Mesenchymal stem cell (in vitro differentiated cells and primary cell): ENCODE data around the gene NPM3.

ENCODE experiments used
- DNase-seq: peaks from one replicate; pipeline ENCODE4 v3.0.0-alpha.2; 2013
- H2AFZ ChIP-seq: one replicate; pipeline ENCODE4 v1.6.1; 2013; ENCODE audit warnings: low read depth, mild to moderate bottlenecking, control low read depth, inconsistent platforms, low read length, moderate library complexity
- H2AK5ac ChIP-seq: 2 replicates; pipeline ENCODE4 v1.6.1; 2013; ENCODE audit warnings: low read length, moderate library complexity, mild to moderate bottlenecking, inconsistent platforms; ENCODE audit not compliant: severe bottlenecking
- H2BK120ac ChIP-seq: one replicate; pipeline ENCODE4 v1.6.1; 2013; ENCODE audit warnings: low read depth, mild to moderate bottlenecking, inconsistent platforms, low read length, moderate library complexity
- H2BK12ac ChIP-seq, 2 experiments: one replicate each; pipeline ENCODE4 v1.6.1; 2013; ENCODE audit warnings: inconsistent platforms in 2 of 2, low read length in 2 of 2, mild to moderate bottlenecking in 2 of 2, moderate library complexity in 2 of 2, control low read depth in 1 of 2
- H2BK15ac ChIP-seq: one replicate; pipeline ENCODE4 v1.6.1; 2013; ENCODE audit warnings: mild to moderate bottlenecking, low read depth, inconsistent platforms; ENCODE audit not compliant: poor library complexity, severe bottlenecking
- H2BK5ac ChIP-seq: 2 replicates; pipeline ENCODE4 v1.6.1; 2013; ENCODE audit warnings: low read depth, mild to moderate bottlenecking, low read length, control low read depth, inconsistent platforms; ENCODE audit not compliant: poor library complexity, severe bottlenecking
- H3K14ac ChIP-seq, 2 experiments: one replicate each; pipeline ENCODE4 v1.6.1; 2013; ENCODE audit warnings: inconsistent platforms in 2 of 2, low read length in 2 of 2, control low read depth in 1 of 2, mild to moderate bottlenecking in 1 of 2, moderate library complexity in 1 of 2
- H3K18ac ChIP-seq, 2 experiments: one replicate each; pipeline ENCODE4 v1.6.1; 2013; ENCODE audit warnings: inconsistent platforms in 2 of 2, low read length in 2 of 2, control low read depth in 1 of 2, low read depth in 1 of 2, mild to moderate bottlenecking in 1 of 2
- H3K23ac ChIP-seq, 2 experiments: one replicate each; pipeline ENCODE4 v1.6.1; 2013; ENCODE audit warnings: inconsistent platforms in 2 of 2, low read length in 2 of 2, mild to moderate bottlenecking in 2 of 2, moderate library complexity in 2 of 2, control low read depth in 1 of 2
- H3K27ac ChIP-seq: 2 replicates; pipeline ENCODE4 v1.5.1; 2013; ENCODE audit warnings: mild to moderate bottlenecking, moderate library complexity, low read length, control low read depth, inconsistent platforms; ENCODE audit not compliant: poor library complexity, severe bottlenecking
- H3K27me3 ChIP-seq, 2 experiments: 2 replicates each; pipeline versions ENCODE4 v1.6.1 to v1.7.0; 2013; ENCODE audit warnings: low read length in 2 of 2, mild to moderate bottlenecking in 2 of 2, moderate library complexity in 2 of 2, control low read depth in 1 of 2, inconsistent platforms in 1 of 2; ENCODE audit not compliant: control insufficient read depth in 1 of 2, insufficient read depth in 1 of 2
- H3K36me3 ChIP-seq, 2 experiments: 2 replicates each; pipeline versions ENCODE4 v1.6.1 to v1.7.0; 2013; ENCODE audit warnings: low read length in 2 of 2, control low read depth in 1 of 2, inconsistent platforms in 1 of 2, low read depth in 1 of 2, mild to moderate bottlenecking in 1 of 2; ENCODE audit not compliant: insufficient read depth in 2 of 2, control insufficient read depth in 1 of 2
- H3K4ac ChIP-seq, 2 experiments: one replicate each; pipeline ENCODE4 v1.6.1; 2013; ENCODE audit warnings: inconsistent platforms in 2 of 2, low read length in 2 of 2, mild to moderate bottlenecking in 2 of 2, moderate library complexity in 2 of 2, control low read depth in 1 of 2, low read depth in 1 of 2
- H3K4me1 ChIP-seq: 2 replicates; pipeline ENCODE4 v1.6.1; 2013; ENCODE audit warnings: low read depth, low read length, control low read depth; ENCODE audit not compliant: control insufficient read depth, insufficient read depth
- H3K4me2 ChIP-seq: 2 replicates; pipeline ENCODE4 v1.6.1; 2013; ENCODE audit warnings: low read length, mild to moderate bottlenecking, inconsistent platforms; ENCODE audit not compliant: poor library complexity, severe bottlenecking
- H3K4me3 ChIP-seq, 2 experiments: 2 replicates each; pipeline versions ENCODE4 v1.5.1 to v1.7.0; 2013; ENCODE audit warnings: low read length in 2 of 2, mild to moderate bottlenecking in 2 of 2, control low read depth in 1 of 2, low read depth in 1 of 2; ENCODE audit not compliant: insufficient read depth in 1 of 2
- H3K79me1 ChIP-seq: replicated peaks from 2 replicates; pipeline ENCODE4 v1.6.1; 2013; ENCODE audit warnings: mild to moderate bottlenecking, control low read depth, low read length, inconsistent platforms; ENCODE audit not compliant: poor library complexity, severe bottlenecking
- H3K9ac ChIP-seq: 2 replicates; pipeline ENCODE4 v1.7.0; 2013; ENCODE audit warnings: mild to moderate bottlenecking, low read length, moderate library complexity
- H3K9me3 ChIP-seq: 2 replicates; pipeline ENCODE4 v1.7.0; 2013; ENCODE audit warnings: mild to moderate bottlenecking, low read length; ENCODE audit not compliant: control insufficient read depth
- H4K8ac ChIP-seq: one replicate; pipeline ENCODE4 v1.6.1; 2013; ENCODE audit warnings: inconsistent platforms, mild to moderate bottlenecking, low read length, moderate library complexity
- H4K91ac ChIP-seq: one replicate; pipeline ENCODE4 v1.6.1; 2013; ENCODE audit warnings: mild to moderate bottlenecking, low read length, inconsistent platforms
- WGBS: methylation state at CpG from one replicate; pipeline ENCODE4 v1.1.7; 2013; ENCODE audit warnings: mixed read lengths; 5-methylcytosine and 5-hydroxymethylcytosine counted together

Gene NPM3

DNA sequence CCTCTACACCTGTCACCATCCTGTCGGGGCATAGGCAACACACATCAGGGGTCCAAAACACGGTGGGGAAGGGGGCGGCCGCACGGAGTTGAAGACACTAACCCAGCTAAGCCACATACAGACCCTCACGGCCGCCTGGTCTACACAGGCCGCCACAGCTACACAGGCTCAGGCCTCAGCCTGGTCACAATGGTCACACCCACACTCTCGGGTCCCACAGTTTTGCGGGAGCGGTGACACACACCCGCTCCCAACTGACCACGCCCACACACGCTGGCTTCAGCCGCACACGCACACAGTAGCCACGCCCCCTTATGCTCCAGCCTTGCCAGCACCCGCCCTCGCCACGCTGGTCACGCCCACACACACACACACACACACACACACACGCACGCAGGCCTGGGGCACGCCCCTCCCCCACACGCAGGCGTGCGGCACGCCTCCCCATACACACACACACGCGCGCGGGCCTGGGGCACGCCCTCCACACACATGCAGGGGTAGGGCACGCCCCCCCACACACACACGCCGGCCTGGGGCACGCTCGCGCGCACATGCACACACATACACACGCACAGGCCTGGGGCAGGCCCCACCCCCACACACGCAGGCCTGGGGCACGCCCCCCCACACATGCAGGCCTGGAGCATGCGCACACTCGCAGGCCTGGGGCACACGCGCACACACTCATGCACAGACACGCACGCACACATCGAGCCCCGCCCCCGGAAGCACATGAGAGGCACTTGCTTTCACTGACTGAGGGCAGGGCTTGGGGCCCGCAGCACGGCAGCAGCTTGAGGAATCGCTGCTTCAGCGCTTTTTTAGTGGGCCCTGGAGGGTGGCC is 47.3 kb upstream of the NPM3 start:
- H3K9ac ChIP-seq = peak overlapping the region; percentile 79
- H3K18ac ChIP-seq = peak overlapping the region; percentile 67 to 93
- peak; percentile 92 for DNase-seq
- peak overlapping the region in 1 of 2 experiments; percentile 56 for H3K14ac ChIP-seq
- peak overlapping the region in 1 of 2 experiments; percentile 89 for H3K4ac ChIP-seq
- no peak overlapping the region for H2BK5ac ChIP-seq
- no peak overlapping the region for H2BK120ac ChIP-seq
- H2BK12ac ChIP-seq = peak overlapping the region; percentile 86 to 92
- peak overlapping the region; percentile 91 for H4K8ac ChIP-seq
- peaks cover 17% of the 10 kb centered on the region for H3K4me1 ChIP-seq
- H3K27ac ChIP-seq = peak overlapping the region; percentile 12
- peak overlapping the region; percentile 51 for H2AFZ ChIP-seq
- H4K91ac ChIP-seq = peak overlapping the region; percentile 97
- no peaks in the 10 kb centered on the region for H3K27me3 ChIP-seq
- H3K79me1 ChIP-seq = peaks cover 7% of the 10 kb centered on the region
- no peak overlapping the region for H3K23ac ChIP-seq
- H3K36me3 ChIP-seq = peaks cover 10 to 25% of the 10 kb centered on the region in 2 experiments
- H3K4me2 ChIP-seq = peak overlapping the region; percentile 92
- WGBS = 6% methylated on average over 50 of the region's 56 CpGs
- peak overlapping the region; percentile 60 to 74 for H3K4me3 ChIP-seq
- no peak overlapping the region for H2AK5ac ChIP-seq
- no peaks in the 10 kb centered on the region for H3K9me3 ChIP-seq
- H2BK15ac ChIP-seq = peak overlapping the region; percentile 85

- Histone ChIP-seq H2BK12ac (peak overlapping the region; percentile 86 to 92), H3K36me3 (peaks cover 10 to 25% of the 10 kb centered on the region in 2 experiments), H2BK120ac (no peak overlapping the region), H2AFZ (peak overlapping the region; percentile 51), H3K23ac (no peak overlapping the region), H2BK5ac (no peak overlapping the region), H3K27ac (no peak overlapping the region), H3K14ac (peak overlapping the region in 1 of 2 experiments; percentile 38), H4K91ac (peak overlapping the region; percentile 53), H3K4me1 (peaks cover 17% of the 10 kb centered on the region), H3K79me1 (peaks cover 6% of the 10 kb centered on the region), H4K8ac (peak overlapping the region; percentile 75), H3K18ac (peak overlapping the region; percentile 67 to 76), H3K9ac (peak overlapping the region; percentile 62), H2BK15ac (peak overlapping the region; percentile 57), H3K4me2 (peak overlapping the region; percentile 92), H3K4ac (peak overlapping the region in 1 of 2 experiments; percentile 37), H3K9me3 (no peaks in the 10 kb centered on the region), H3K4me3 (peak overlapping the region; percentile 60 to 74), H3K27me3 (no peaks in the 10 kb centered on the region), H2AK5ac (no peak overlapping the region)
- DNase-seq = no peak
- WGBS = 61% methylated on average over 22 of the region's 31 CpGs
These were observed 46.5 kb upstream of the NPM3 start for GRCh38 chr10:101829561-101830315.

DNA sequence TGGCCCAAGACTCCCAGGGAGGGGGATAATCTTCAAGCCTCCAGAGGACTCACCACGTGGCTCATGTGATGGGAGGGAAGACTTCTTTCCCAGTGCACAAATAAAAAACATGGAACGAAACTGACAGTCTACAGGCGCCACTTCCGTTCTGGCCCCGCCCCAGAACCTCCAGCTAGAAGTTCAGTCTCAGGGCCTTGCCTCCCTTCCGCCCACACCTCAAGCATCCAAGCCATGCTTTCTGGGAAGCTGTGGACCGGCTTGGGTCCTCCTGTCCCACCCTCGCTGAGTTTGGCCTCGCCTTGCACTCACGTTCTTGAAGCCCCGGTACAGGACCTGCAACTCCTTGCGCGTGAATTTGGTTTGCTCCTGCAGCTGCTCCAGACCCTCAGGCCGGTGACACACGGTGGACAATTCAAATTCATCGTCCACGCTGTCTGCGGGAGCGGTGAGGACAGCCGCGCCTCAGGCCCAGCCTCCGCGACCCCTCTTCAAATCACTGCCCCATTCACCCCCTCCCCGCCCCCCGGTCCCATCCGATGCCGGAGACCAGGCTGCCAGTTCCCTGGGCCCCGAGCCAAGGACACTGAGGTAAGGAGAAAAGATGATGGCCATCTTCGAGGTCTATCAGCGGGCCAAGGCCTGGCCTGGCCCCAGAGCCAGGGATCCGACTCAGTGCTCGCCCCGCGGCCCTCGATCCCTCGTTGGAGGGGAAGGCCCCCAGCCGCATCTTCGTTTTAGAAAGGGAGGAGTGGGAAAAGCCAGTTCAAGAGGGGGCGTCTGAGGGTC is 45.7 kb upstream of the NPM3 start:
- Histone ChIP-seq H3K36me3 (peaks cover 10 to 25% of the 10 kb centered on the region in 2 experiments), H2BK15ac (peak overlapping the region; percentile 57), H4K8ac (peak overlapping the region; percentile 14), H3K27ac (no peak overlapping the region), H3K27me3 (no peaks in the 10 kb centered on the region), H3K14ac (no peak overlapping the region), H3K4me3 (peak overlapping the region in 1 of 2 experiments; percentile 49), H3K23ac (no peak overlapping the region), H3K18ac (no peak overlapping the region), H2AK5ac (no peak overlapping the region), H3K79me1 (peaks cover 6% of the 10 kb centered on the region), H3K9ac (no peak overlapping the region), H2BK120ac (no peak overlapping the region), H2AFZ (no peak overlapping the region), H3K4me1 (peaks cover 17% of the 10 kb centered on the region), H4K91ac (no peak overlapping the region), H3K4ac (no peak overlapping the region), H3K9me3 (no peaks in the 10 kb centered on the region), H2BK12ac (no peak overlapping the region), H3K4me2 (no peak overlapping the region), H2BK5ac (no peak overlapping the region)
- 85% methylated on average over 31 of the region's 39 CpGs for WGBS
- no peak for DNase-seq
